ENCODE data around the gene SLC7A6OS. TPM values are rescaled to one million over a fixed set of nuclear protein-coding genes. Genes with fewer than 3 reads are reported as not detected.

The SLC7A6OS gene
- total RNA-seq, 1 experiment from 2014 or later, result 21.9 TPM

Small RNA genes lying within 50 kb of the gene (small RNA-seq; reads per million reads assigned to genes)
- gene RNU4-30P (0 to 0.05 reads per million in 2 experiments), gene RNU6-1262P (0 reads per million in 2 experiments)

Other genes with a start within 250 kb of the SLC7A6OS start
- gene NFATC3, start 225.6 kb downstream of the SLC7A6OS start, total RNA-seq (2014; rRNA removed; shearing (Covaris generic)), result 13.8 and 16.6 TPM in 2 replicates
- 0.11 TPM in 1 of 2 replicates, not detected in the other for gene ESRP2, start 74.8 kb downstream of the SLC7A6OS start, total RNA-seq (2014; rRNA removed; shearing (Covaris generic))
- 13.5 and 15.0 TPM in 2 replicates for gene PLA2G15, start 65.6 kb downstream of the SLC7A6OS start, total RNA-seq (2014; rRNA removed; shearing (Covaris generic))
- gene SLC7A6, start 46.4 kb downstream of the SLC7A6OS start, total RNA-seq (2014; rRNA removed; shearing (Covaris generic)), result 21.3 and 22.2 TPM in 2 replicates
- gene PRMT7, start 73 bp upstream of the SLC7A6OS start, total RNA-seq (2014; rRNA removed; shearing (Covaris generic)), result 53.5 and 56.6 TPM in 2 replicates
- 0.03 and 0.77 TPM in 2 replicates for gene SMPD3, start 137.6 kb upstream of the SLC7A6OS start, total RNA-seq (2014; rRNA removed; shearing (Covaris generic))
- 9.3 and 10.0 TPM in 2 replicates for gene ZFP90, start 228.3 kb upstream of the SLC7A6OS start, total RNA-seq (2014; rRNA removed; shearing (Covaris generic))